K562 (cell line): ENCODE data around the gene MRO. TPM values are rescaled to one million over a fixed set of nuclear protein-coding genes. Genes with fewer than 3 reads are reported as not detected.
A peak's percentile ranks its signal among the peaks of the same experiment; 100 is the strongest.

Experiments used
- CBFA2T2 ChIP-seq: fragments of 450-650 bp; conservative IDR thresholded peaks from 2 replicates; pipeline ENCODE4 v1.6.1; 2017; ENCODE audit warnings: mild to moderate bottlenecking
- CTBP1 ChIP-seq: fragments of 450-650 bp; IDR thresholded peaks from 2 replicates; pipeline ENCODE4 v1.6.1; 2016; ENCODE audit warnings: borderline replicate concordance
- IFI16 ChIP-seq: fragments of 250-450 bp; sonication (Bioruptor Pico); IDR thresholded peaks from 2 replicates; pipeline ENCODE4 v2.1.2; 2022; ENCODE audit warnings: mild to moderate bottlenecking, inconsistent platforms
- JUND ChIP-seq, 2 experiments: IDR thresholded peaks; 2 replicates in 1 of 2; 3 replicates in 1 of 2; pipeline ENCODE4 v1.6.1; 2011; ENCODE audit warnings: borderline replicate concordance in 2 of 2, low read depth in 2 of 2, low read length in 2 of 2, improper control_type of control experiment in 1 of 2, missing biosample characterization in 1 of 2, missing genetic modification characterization in 1 of 2, missing genetic modification reagents in 1 of 2
- KLF13 ChIP-seq: fragments of 450-650 bp; IDR thresholded peaks from 2 replicates; pipeline ENCODE4 v1.6.1; 2016; ENCODE audit warnings: missing genetic modification characterization, low read depth, mild to moderate bottlenecking, missing compliant biosample characterization, moderate library complexity, borderline replicate concordance
- MAFF ChIP-seq: IDR thresholded peaks from 2 replicates; pipeline ENCODE4 v1.6.1; 2012; ENCODE audit warnings: low read length, improper control_type of control experiment
- MXI1 ChIP-seq: IDR thresholded peaks from 2 replicates; pipeline ENCODE4 v1.6.1; 2011; ENCODE audit warnings: low read depth, mild to moderate bottlenecking, improper control_type of control experiment, low read length
- NR2C1 ChIP-seq, 2 experiments: fragments of 450-650 bp; IDR thresholded peaks; 2 replicates each; pipeline ENCODE4 v1.6.1; 2017; ENCODE audit warnings: mild to moderate bottlenecking in 2 of 2, antibody characterized with exemption in 1 of 2, inconsistent platforms in 1 of 2, missing compliant biosample characterization in 1 of 2, missing genetic modification characterization in 1 of 2
- NR2C2 ChIP-seq, 2 experiments: fragments of 200-800 bp in 1 of 2; sonication (Bioruptor generic) in 1 of 2; sonication (generic) in 1 of 2; formaldehyde crosslinking in 1 of 2; IDR thresholded peaks; 2 replicates each; pipeline versions ENCODE4 v1.6.1 to v1.8.0; 2016 to 2022; ENCODE audit warnings: mild to moderate bottlenecking in 1 of 2, missing compliant biosample characterization in 1 of 2, missing genetic modification characterization in 1 of 2, missing genetic modification reagents in 1 of 2
- NRF1 ChIP-seq, 2 experiments: fragments of 450-650 bp; IDR thresholded peaks in 1 of 2; conservative IDR thresholded peaks in 1 of 2; 2 replicates each; pipeline ENCODE4 v1.6.1; 2014; ENCODE audit warnings: mild to moderate bottlenecking in 2 of 2
- NUFIP1 ChIP-seq: fragments of 450-650 bp; IDR thresholded peaks from 2 replicates; pipeline ENCODE4 v1.6.1; 2018; ENCODE audit not compliant: partially characterized antibody
- PHB2 ChIP-seq: fragments of 450-650 bp; IDR thresholded peaks from 2 replicates; pipeline ENCODE4 v1.6.1; 2017; ENCODE audit warnings: low read depth
- RBM17 ChIP-seq: fragments of 200-400 bp; formaldehyde crosslinking; IDR thresholded peaks from 2 replicates; pipeline ENCODE4 v1.6.1; 2017; ENCODE audit warnings: low read depth, mild to moderate bottlenecking, low read length, borderline replicate concordance
- SIN3B ChIP-seq: fragments of 450-650 bp; IDR thresholded peaks from 2 replicates; pipeline ENCODE4 v1.6.1; 2017; ENCODE audit warnings: low read depth, mild to moderate bottlenecking, moderate library complexity
- SMARCA5 ChIP-seq: fragments of 450-650 bp; IDR thresholded peaks from 2 replicates; pipeline ENCODE4 v1.6.1; 2016
- TAL1 ChIP-seq: fragments of 450-650 bp; IDR thresholded peaks from 2 replicates; pipeline ENCODE4 v1.6.1; 2016; ENCODE audit warnings: mild to moderate bottlenecking
- WHSC1 ChIP-seq: IDR thresholded peaks from one replicate; pipeline ENCODE4 v1.6.1; 2012; ENCODE audit warnings: low read length, control low read depth, inconsistent platforms
- ZNF184 ChIP-seq: sonication (generic); formaldehyde crosslinking; IDR thresholded peaks from 2 replicates; pipeline ENCODE4 v1.5.0; 2020; ENCODE audit warnings: missing genetic modification reagents
- ZNF696 ChIP-seq: fragments of 250-450 bp; sonication (Bioruptor Pico); conservative IDR thresholded peaks from 2 replicates; pipeline ENCODE4 v1.4.0; 2020; ENCODE audit warnings: mild to moderate bottlenecking, moderate library complexity
- ZSCAN32 ChIP-seq: fragments of 450-650 bp; formaldehyde crosslinking; IDR thresholded peaks from 2 replicates; pipeline ENCODE4 v1.4.0; 2020; ENCODE audit warnings: mild to moderate bottlenecking, moderate library complexity
- polyA plus RNA-seq, 8 experiments: library from polyadenylated mRNA; depleted of rRNA in 4 of 8; stranded (reverse) in 5 of 8; unstranded in 3 of 8; fragments of >200 nt; fragmentation: Nextera tagmentation in 2 of 8; fragmentation: Illumina TruSeq in 1 of 8; extraction: Ambion mirVana in 2 of 8; extraction: Trizol in 1 of 8; gene quantifications; 2 replicates each; pipeline versions ENCODE4 v1.2.1 to v1.2.3, GENCODE V29; 2011 to 2014; ENCODE audit warnings: inconsistent platforms in 1 of 8, missing spikeins in 1 of 8
- total RNA-seq, 7 experiments: library from RNA; depleted of rRNA in 6 of 7; stranded (reverse); fragments of >200 nt in 6 of 7; fragmentation: Illumina TruSeq in 2 of 7; extraction: Trizol in 2 of 7; gene quantifications; 2 replicates each; pipeline versions ENCODE4 v1.2.1 to v1.2.3, GENCODE V29; 2011 to 2021; ENCODE audit warnings: low replicate concordance in 1 of 7
- TF ChIP-seq, protein P1 (sequence below): fragments of 450-650 bp; formaldehyde crosslinking; IDR thresholded peaks from 2 replicates; pipeline ENCODE4 v1.4.0; 2020; ENCODE audit warnings: mild to moderate bottlenecking, moderate library complexity
- TF ChIP-seq, protein P2 (sequence below): sonication (generic); formaldehyde crosslinking; IDR thresholded peaks from 2 replicates; pipeline ENCODE4 v1.9.0; 2022; ENCODE audit warnings: mild to moderate bottlenecking, missing genetic modification reagents
- TF ChIP-seq, protein P3 (sequence below): IDR thresholded peaks from 2 replicates; pipeline ENCODE4 v1.6.1; 2016; ENCODE audit warnings: missing genetic modification characterization, missing compliant biosample characterization
- TF ChIP-seq, protein P4 (sequence below), 2 experiments: fragments of 450-650 bp in 1 of 2; sonication (generic) in 1 of 2; formaldehyde crosslinking; conservative IDR thresholded peaks; 2 replicates each; pipeline versions ENCODE4 v1.4.0 to v1.8.1; 2020 to 2022; ENCODE audit warnings: mild to moderate bottlenecking in 1 of 2, missing genetic modification reagents in 1 of 2

MRO gene
- total and polyA plus RNA-seq, 9 of the 15 experiments (the other 6 are each of a cell fraction or from before 2014, with no cell fraction given) = 0.06 TPM; not detected in 8

DNA sequence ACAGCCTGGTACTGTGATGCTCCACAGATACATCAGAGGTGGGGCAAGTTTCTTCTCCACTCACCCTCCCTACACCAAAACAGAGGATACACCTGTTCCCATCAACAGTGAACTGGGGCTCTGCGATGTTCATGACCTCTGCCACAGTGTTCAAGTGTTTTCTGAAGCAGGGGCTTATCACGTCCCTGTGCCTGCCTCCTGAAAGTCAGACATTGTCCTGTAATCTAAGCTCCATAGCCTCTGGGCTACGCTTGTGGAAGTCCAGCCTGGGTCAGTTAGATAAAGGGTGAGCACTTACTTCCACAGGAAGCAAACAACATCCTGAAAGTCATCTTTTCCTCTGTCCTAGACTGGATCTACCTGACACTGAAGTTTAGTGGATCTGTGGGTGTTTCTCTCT lies 20.2 kb upstream of the MRO start (continued):
- TF ChIP-seq JUND (IDR thresholded peaks at IDR 0.05; ENCODE audit: borderline replicate concordance, low read depth, low read length) (peak; percentile 51; the same call in 1 of the 2 replicates), JUND (tag; IDR thresholded peaks at IDR 0.05; ENCODE audit: borderline replicate concordance, low read depth, low read length) (peak; percentile 36; the same call in 1 of the 3 replicates), KLF13 (tag) (no peak), RBM17 (no peak), MXI1 (no peak), TAL1 (peak; percentile 90), WHSC1 (no peak), MAFF (no peak), NUFIP1 (no peak), NRF1 (conservative IDR thresholded peaks at IDR 0.05 in 1 of 2, IDR thresholded peaks at IDR 0.05 in 1 of 2) (no peak), SMARCA5 (no peak), PHB2 (0 out of 2 replicates have a peak, but pooled peaks have one; percentile 21), NR2C2 (CRISPR knock-in tag; IDR thresholded peaks at IDR 0.05) (no peak), NR2C2 (tag; IDR thresholded peaks at IDR 0.05) (peak; percentile 43; the same call in 1 of the 2 replicates), SIN3B (no peak), ZSCAN32 (CRISPR knock-in tag) (no peak), CBFA2T2 (peak; percentile 94), NR2C1 (IDR thresholded peaks at IDR 0.05) (0 out of 2 replicates have a peak, but pooled peaks have one; percentile 36), NR2C1 (tag; IDR thresholded peaks at IDR 0.05) (peak; percentile 71), ZNF184 (CRISPR knock-in tag) (no peak), IFI16 (no peak), CTBP1 (peak; percentile 68; the same call in 1 of the 2 replicates), ZNF696 (CRISPR knock-in tag) (no peak)
- TF ChIP-seq, protein P1, sequence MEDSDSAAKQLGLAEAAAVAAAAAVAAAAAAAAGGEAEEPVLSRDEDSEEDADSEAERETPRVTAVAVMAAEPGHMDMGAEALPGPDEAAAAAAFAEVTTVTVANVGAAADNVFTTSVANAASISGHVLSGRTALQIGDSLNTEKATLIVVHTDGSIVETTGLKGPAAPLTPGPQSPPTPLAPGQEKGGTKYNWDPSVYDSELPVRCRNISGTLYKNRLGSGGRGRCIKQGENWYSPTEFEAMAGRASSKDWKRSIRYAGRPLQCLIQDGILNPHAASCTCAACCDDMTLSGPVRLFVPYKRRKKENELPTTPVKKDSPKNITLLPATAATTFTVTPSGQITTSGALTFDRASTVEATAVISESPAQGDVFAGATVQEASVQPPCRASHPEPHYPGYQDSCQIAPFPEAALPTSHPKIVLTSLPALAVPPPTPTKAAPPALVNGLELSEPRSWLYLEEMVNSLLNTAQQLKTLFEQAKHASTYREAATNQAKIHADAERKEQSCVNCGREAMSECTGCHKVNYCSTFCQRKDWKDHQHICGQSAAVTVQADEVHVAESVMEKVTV (CRISPR knock-in tag) = no peak
- TF ChIP-seq, protein P2, sequence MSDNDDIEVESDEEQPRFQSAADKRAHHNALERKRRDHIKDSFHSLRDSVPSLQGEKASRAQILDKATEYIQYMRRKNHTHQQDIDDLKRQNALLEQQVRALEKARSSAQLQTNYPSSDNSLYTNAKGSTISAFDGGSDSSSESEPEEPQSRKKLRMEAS (CRISPR knock-in tag) = peak; percentile 37; the same call in 1 of the 2 replicates
- TF ChIP-seq, protein P3, sequence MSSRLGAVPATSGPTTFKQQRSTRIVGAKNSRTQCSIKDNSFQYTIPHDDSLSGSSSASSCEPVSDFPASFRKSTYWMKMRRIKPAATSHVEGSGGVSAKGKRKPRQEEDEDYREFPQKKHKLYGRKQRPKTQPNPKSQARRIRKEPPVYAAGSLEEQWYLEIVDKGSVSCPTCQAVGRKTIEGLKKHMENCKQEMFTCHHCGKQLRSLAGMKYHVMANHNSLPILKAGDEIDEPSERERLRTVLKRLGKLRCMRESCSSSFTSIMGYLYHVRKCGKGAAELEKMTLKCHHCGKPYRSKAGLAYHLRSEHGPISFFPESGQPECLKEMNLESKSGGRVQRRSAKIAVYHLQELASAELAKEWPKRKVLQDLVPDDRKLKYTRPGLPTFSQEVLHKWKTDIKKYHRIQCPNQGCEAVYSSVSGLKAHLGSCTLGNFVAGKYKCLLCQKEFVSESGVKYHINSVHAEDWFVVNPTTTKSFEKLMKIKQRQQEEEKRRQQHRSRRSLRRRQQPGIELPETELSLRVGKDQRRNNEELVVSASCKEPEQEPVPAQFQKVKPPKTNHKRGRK (tag) = no peak
- TF ChIP-seq, protein P4, sequence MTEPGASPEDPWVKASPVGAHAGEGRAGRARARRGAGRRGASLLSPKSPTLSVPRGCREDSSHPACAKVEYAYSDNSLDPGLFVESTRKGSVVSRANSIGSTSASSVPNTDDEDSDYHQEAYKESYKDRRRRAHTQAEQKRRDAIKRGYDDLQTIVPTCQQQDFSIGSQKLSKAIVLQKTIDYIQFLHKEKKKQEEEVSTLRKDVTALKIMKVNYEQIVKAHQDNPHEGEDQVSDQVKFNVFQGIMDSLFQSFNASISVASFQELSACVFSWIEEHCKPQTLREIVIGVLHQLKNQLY (CRISPR knock-in tag; conservative IDR thresholded peaks at IDR 0.05) = no peak
